Panc1 (cell line): Measurements from ENCODE around the gene NKPD1. TPM values are rescaled to one million over a fixed set of nuclear protein-coding genes. Genes with fewer than 3 reads are reported as not detected.

ENCODE experiments used
- ATAC-seq: fragments of 200-7000 bp; cut with Tn5 transposase; 2 replicates; pipeline ENCODE4 v1.9.1; 2020; ENCODE audit warnings: mild to moderate bottlenecking, moderate library complexity
- BruUV-seq: library from RNA; stranded (reverse); fragments of 400-500 nt; replicated peaks from 2 replicates; lab custom pipeline; 2021; lab: Mats Ljungman, UMichigan
- CTCF ChIA-PET: fragments of 300-600 bp; sonication (Branson Sonifier 250); formaldehyde crosslinking; loops from one replicate; lab custom pipeline; 2022; ENCODE audit warnings: antibody characterized with exemption; lab: Charles Lee
- POLR2A ChIA-PET: fragments of 300-600 bp; sonication (Branson Sonifier 250); formaldehyde crosslinking; loops from one replicate; lab custom pipeline; 2022; ENCODE audit warnings: antibody characterized with exemption; lab: Charles Lee
- DNase-seq: peaks from one replicate; pipeline ENCODE4 v3.0.0-alpha.2; 2010; ENCODE audit warnings: low read depth, low spot score
- H3K27ac ChIP-seq: 2 replicates; pipeline ENCODE4 v1.5.1; 2011; ENCODE audit warnings: mild to moderate bottlenecking, low read length, inconsistent platforms
- H3K27me3 ChIP-seq: fragments of 200-500 bp; sonication (Bioruptor generic); 2 replicates; pipeline ENCODE4 v1.6.0; 2014; ENCODE audit warnings: low read length, inconsistent platforms; ENCODE audit not compliant: control insufficient read depth, insufficient read depth
- H3K36me3 ChIP-seq: fragments of 200-500 bp; sonication (Bioruptor generic); 2 replicates; pipeline ENCODE4 v1.5.1; 2014; ENCODE audit warnings: inconsistent platforms, mild to moderate bottlenecking, low read length, moderate library complexity; ENCODE audit not compliant: control insufficient read depth, insufficient read depth
- H3K4me1 ChIP-seq: 2 replicates; pipeline ENCODE4 v1.5.1; 2011; ENCODE audit warnings: inconsistent platforms, mild to moderate bottlenecking, low read length, moderate library complexity; ENCODE audit not compliant: control insufficient read depth, insufficient read depth
- H3K4me3 ChIP-seq, 2 experiments: 2 replicates each; pipeline ENCODE4 v1.5.1; 2011 to 2012; ENCODE audit warnings: low read depth in 2 of 2, low read length in 2 of 2, mild to moderate bottlenecking in 2 of 2, inconsistent platforms in 1 of 2, moderate library complexity in 1 of 2
- H3K9me3 ChIP-seq: fragments of 200-500 bp; sonication (Bioruptor generic); 2 replicates; pipeline ENCODE4 v1.5.1; 2014; ENCODE audit warnings: low read depth, mild to moderate bottlenecking, inconsistent platforms, low read length, moderate library complexity; ENCODE audit not compliant: control insufficient read depth, insufficient read depth
- CTCF ChIP-seq: fragments of 450-650 bp; IDR thresholded peaks from 2 replicates; pipeline ENCODE4 v1.5.1; 2017; ENCODE audit warnings: mild to moderate bottlenecking
- POLR2AphosphoS5 ChIP-seq: IDR thresholded peaks from 2 replicates; pipeline ENCODE4 v1.6.1; 2012; ENCODE audit warnings: mild to moderate bottlenecking, low read depth, low read length, moderate library complexity
- SIN3A ChIP-seq: IDR thresholded peaks from 2 replicates; pipeline ENCODE4 v1.6.1; 2012; ENCODE audit warnings: low read depth, mild to moderate bottlenecking, low read length, moderate library complexity, borderline replicate concordance; ENCODE audit not compliant: insufficient read depth
- TCF7L2 ChIP-seq: IDR thresholded peaks from 2 replicates; pipeline ENCODE4 v1.6.1; 2011; ENCODE audit warnings: mild to moderate bottlenecking, low read depth, low read length, inconsistent platforms
- in situ Hi-C: cut with HindIII; loops from 2 replicates; pipeline ENCODE4 v1.10.0; 2016; ENCODE audit warnings: low sequenced_read_pairs, low pct_unique_long_range_greater_than_20kb
- intact Hi-C: fragments of 100-400 bp; cut with micrococcal nuclease; formaldehyde crosslinking; loops from one replicate; pipeline ENCODE4 v1.10.0; 2022; ENCODE audit not compliant: unreplicated experiment
- total RNA-seq: library from RNA; stranded (reverse); gene quantifications from one replicate; pipeline ENCODE4 v1.2.1, GENCODE V29; 2021; ENCODE audit not compliant: unreplicated experiment
- TF ChIP-seq, protein P1 (sequence below), 2 experiments: IDR thresholded peaks; 2 replicates each; pipeline ENCODE4 v1.6.1; 2011 to 2012; ENCODE audit warnings: low read depth in 2 of 2, control low read depth in 1 of 2, low read length in 1 of 2, mild to moderate bottlenecking in 1 of 2, moderate library complexity in 1 of 2; ENCODE audit not compliant: insufficient read depth in 1 of 2

Gene NKPD1
- total RNA-seq, 1 experiment from 2014 or later = 0.05 TPM

DNA sequence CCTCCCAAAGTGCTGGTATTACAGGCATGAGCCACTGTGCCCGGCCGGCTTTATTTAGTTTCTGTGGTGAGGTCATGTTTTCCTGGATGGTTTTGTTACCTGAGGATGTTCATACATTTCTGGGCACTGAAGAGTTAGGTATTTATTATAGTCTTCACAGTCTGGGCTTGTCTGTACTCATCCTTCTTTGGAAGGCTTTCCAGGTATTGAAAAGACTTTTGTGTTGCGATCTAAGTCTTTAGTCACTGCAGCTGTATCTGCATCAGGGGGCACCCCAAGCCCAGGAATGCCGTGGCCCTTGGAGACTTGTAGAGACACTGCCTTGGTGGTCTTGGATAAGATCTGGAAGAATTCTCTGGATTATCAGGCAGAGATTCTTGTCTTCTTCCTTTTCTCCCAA is 30.6 kb upstream of the NKPD1 start:
- no peaks in the 10 kb centered on the region for H3K9me3 ChIP-seq
- CTCF ChIA-PET = interaction anchor here (0.7 kb wide), 1 partner anchor 132 kb away, joined by 3 read pairs; no protein-coding TSS in a partner anchor
- no peaks in the 10 kb centered on the region for H3K4me1 ChIP-seq
- in situ Hi-C loops (no loop called here), intact Hi-C loops (no loop called here)
- TF ChIP-seq, protein P1, sequence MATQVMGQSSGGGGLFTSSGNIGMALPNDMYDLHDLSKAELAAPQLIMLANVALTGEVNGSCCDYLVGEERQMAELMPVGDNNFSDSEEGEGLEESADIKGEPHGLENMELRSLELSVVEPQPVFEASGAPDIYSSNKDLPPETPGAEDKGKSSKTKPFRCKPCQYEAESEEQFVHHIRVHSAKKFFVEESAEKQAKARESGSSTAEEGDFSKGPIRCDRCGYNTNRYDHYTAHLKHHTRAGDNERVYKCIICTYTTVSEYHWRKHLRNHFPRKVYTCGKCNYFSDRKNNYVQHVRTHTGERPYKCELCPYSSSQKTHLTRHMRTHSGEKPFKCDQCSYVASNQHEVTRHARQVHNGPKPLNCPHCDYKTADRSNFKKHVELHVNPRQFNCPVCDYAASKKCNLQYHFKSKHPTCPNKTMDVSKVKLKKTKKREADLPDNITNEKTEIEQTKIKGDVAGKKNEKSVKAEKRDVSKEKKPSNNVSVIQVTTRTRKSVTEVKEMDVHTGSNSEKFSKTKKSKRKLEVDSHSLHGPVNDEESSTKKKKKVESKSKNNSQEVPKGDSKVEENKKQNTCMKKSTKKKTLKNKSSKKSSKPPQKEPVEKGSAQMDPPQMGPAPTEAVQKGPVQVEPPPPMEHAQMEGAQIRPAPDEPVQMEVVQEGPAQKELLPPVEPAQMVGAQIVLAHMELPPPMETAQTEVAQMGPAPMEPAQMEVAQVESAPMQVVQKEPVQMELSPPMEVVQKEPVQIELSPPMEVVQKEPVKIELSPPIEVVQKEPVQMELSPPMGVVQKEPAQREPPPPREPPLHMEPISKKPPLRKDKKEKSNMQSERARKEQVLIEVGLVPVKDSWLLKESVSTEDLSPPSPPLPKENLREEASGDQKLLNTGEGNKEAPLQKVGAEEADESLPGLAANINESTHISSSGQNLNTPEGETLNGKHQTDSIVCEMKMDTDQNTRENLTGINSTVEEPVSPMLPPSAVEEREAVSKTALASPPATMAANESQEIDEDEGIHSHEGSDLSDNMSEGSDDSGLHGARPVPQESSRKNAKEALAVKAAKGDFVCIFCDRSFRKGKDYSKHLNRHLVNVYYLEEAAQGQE (IDR thresholded peaks at IDR 0.05; ENCODE audit: insufficient read depth in 1 of 2, low read depth in 2 of 2, low read length in 1 of 2) = no peak
- TF ChIP-seq POLR2AphosphoS5 = no peak
- TF ChIP-seq TCF7L2 = no peak
- TF ChIP-seq SIN3A = no peak
- no peak for TF ChIP-seq CTCF
- no peaks in the 10 kb centered on the region for H3K27me3 ChIP-seq
- no peaks in the 10 kb centered on the region for H3K36me3 ChIP-seq
- DNase-seq (no peak), ATAC-seq (no peak)
- no TSS peak for BruUV-seq
- no peak overlapping the region for H3K4me3 ChIP-seq
- POLR2A ChIA-PET = no interaction called here
- H3K27ac ChIP-seq = no peak overlapping the region

DNA sequence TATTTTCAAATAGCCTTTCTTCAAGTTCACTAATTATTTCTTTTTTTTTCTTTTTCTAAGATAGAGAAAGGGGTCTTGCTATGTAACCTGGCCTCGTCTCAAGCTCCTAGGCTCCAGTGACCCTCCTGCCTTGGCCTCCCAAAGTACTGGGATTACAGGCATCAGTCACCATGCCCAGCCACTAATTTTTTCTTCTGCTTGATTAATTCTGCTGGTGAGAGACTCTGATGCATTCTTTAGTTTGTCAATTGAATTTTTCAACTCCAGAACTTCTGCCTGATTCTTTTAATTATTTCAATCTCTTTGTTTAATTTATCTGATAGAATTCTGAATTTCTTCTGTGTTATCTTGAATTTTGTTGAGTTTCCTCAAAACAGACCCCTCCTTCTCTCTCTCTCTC is 29.2 kb upstream of the NKPD1 start:
- ChIA-PET POLR2A (no interaction called here), CTCF (no interaction called here)
- Histone ChIP-seq H3K4me3 (no peak overlapping the region), H3K36me3 (no peaks in the 10 kb centered on the region), H3K27ac (no peak overlapping the region), H3K27me3 (no peaks in the 10 kb centered on the region), H3K9me3 (no peaks in the 10 kb centered on the region), H3K4me1 (no peaks in the 10 kb centered on the region)
- no peak for ATAC-seq
- in situ Hi-C loops (no loop called here), intact Hi-C loops (no loop called here)
- no TSS peak for BruUV-seq
- no peak for DNase-seq
- TF ChIP-seq SIN3A (no peak), POLR2AphosphoS5 (no peak), CTCF (no peak), TCF7L2 (no peak)
- TF ChIP-seq, protein P1 (IDR thresholded peaks at IDR 0.05; ENCODE audit: insufficient read depth in 1 of 2, low read depth in 2 of 2, low read length in 1 of 2) = no peak
